ENCODE results near the gene SHISAL1.

The SHISAL1 gene

DNA sequence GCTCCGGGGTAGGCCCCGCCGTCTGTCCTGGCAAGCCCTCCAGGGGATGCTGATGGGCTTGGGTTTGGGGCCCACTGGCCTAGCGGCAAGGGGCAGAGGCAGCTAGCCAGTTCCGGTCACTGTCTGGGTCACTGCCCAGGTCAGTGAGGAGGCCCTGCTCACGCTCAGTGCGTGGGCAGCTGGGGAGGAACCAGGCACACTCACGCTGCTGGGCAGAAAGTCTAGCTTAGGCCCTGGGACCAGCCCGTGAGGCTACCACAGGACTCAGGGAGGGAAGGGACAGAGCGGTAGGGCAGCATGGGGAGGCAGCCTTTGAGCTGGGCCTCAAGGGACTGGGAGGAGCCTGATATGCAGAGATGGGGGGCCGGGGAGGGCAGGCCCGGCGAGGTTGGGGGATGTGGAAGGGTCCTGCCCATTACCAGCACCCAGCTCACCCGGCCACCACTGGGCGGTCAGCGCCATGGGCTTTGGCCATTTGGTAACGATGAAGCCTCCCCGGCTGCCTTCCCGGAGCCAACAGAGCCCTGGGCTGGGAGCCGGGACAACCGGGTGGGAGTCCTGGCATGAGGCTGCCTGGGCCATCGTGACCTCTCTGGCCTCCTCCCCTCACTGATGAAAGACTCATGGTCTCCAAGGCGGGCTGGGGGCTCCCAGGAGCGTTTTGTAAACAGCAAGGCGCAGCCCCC, 14.2 kb downstream of the SHISAL1 start:
- DNase-seq = no peak

DNA sequence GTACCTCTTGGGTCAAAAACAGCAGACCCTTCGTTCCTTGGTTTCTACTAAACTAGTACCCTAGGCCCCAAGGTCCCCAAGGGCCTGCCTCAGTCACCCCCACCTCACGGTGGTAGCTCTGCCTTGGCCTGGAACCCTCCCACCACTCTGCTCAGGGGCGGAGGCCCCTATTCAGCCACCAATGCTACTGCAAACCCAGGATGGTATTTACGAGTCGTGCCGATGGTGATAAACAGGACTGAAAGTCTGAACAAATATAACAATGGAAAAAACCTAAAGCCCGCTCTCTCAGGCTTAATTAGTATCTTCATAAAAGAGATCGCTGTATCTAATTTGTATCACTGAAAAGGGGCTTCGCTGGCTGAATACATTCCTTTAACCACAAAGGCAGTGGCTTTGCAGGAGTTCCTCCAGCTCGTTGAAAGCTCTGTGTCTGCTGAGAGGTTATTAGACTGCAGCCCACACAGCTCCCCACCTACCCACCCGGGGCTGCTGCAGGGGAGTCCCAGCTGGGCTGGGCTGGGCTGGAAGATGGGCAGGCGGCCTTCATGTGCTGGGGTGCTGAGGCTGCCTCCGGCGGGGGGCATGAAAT, 15.2 kb downstream of the SHISAL1 start:
- no peak for DNase-seq

DNA sequence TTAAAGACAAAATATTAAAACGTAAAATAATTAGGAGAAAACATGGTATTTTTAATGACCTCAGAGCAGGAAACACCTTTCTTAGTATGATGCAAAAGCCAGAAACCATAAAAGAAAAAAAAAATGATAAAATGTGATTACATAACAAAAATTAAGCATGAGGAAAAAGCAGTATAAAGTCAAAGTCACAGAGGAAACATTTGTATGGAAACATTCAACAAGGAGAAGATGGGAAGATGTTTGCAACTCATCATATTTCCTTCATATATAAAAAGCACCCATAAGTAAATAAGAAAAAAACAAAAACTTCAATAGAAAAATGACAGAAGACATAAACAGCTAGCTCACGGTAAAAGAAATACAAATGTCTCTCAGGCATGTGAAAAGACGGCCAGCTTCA, 17.3 kb downstream of the SHISAL1 start:
- no peak for DNase-seq

DNA sequence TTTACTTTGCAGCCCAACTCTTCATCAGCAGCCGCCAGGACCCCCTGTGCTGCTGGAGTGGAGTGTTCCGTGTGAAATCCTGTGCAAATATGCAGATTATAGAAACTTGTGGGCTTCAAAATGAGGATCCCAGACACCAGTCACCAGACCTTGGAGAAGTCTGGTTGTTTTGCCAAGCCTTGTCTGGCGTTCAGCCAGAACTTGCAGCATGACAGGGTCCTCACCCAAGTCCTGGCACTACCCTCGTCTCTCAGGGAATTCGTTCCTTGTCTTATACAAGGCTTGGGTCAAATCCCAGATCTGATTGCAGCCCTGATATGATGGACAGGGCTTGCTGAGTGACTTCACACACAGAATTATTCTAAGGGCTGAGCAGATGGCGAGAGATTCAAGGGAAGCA, 18.9 kb downstream of the SHISAL1 start:
- DNase-seq = no peak

DNA sequence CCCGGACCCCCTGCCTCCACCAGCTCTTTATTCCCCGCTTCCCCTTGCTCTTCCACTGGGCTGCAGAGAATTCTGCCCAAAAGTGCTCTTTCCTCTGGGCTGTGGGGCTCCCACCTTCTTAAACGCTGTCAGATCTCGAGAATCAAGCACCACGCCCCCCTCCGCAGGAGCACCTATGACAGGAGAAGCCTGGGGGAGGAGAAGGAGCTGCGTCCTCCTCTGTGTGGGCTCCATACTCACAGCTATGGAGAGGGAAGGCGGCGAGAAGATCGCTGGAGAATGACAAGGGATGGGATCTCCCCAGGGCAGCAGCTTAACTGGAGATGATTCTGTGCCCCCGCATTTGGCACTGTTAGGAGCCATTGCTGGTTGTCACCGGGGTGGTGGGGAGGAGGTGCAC, 19.7 kb downstream of the SHISAL1 start:
- no peak for DNase-seq

DNA sequence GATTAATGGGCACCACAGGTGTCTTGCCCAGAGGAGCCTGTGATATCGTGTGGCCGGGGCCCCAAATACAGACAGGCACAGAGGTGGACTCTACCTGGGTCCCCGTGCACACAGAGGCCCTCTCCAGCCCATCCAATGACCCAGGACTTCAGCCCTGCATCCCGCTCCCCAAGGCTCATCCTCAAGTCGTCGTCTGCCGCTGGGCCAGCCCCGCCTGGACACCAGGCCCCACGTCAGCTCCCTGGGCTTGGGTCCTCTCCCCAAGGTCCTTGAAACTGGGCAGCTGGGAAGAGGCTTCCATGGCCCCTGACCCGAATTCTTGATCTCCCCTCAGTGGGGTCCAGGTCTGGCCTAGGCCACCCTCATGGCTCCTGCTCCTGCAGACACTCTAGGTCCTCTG, 20.2 kb downstream of the SHISAL1 start:
- no peak for DNase-seq

DNA sequence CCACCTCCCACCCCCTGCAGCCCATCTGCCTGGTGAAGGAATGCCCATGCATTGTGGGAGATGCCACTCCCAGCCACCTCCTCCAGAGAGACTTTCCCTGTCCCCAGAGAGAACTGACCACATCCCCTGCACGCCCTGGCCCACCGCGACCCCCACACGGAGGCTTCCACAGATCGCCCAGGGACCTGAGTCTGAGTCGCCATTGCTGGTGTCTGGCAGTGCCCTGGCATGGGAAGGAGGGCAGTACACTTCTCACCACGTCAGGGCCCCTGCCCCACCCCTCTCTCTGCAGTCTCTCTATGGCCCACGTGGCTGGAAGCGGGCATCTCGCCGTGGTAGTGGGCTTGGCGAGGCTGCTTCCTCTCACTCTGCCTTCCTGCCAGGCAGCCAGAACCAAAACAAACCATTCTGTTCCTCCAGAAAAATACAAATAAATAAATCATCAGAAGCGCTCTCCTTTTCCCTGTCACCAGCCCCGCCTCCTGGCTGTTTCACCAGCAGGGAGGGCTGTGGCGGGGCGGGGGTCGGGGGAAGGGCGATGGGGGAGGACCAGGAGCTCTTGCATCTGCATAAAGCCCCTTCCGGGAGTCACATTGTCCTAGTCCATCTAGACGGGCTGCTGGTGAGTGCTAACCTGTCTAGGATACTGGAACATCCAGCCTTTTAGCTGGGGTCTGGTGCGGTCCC, 20.9 kb downstream of the SHISAL1 start:
- DNase-seq = no peak

DNA sequence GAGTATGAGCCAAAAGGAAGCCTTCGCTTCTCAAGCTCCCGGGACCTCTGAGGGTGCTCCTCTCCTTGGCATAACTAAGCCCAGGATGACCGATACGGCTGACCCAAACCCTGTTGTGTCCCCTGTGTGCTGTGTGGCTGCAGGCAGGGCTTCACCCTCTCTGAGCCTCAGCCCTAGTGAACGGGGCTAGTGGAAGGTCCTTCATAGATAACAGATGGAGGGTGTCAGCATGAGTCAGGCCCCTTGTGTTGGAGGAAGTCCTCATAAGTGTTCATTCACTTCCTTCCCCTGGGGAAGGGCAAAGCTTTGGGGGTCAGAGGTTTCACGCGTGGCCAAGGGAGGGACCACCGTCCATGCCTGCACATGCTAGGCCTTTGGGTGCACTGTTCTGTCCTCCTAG, 21.5 kb downstream of the SHISAL1 start:
- DNase-seq = peak; percentile 27 to 60 (median 52)

DNA sequence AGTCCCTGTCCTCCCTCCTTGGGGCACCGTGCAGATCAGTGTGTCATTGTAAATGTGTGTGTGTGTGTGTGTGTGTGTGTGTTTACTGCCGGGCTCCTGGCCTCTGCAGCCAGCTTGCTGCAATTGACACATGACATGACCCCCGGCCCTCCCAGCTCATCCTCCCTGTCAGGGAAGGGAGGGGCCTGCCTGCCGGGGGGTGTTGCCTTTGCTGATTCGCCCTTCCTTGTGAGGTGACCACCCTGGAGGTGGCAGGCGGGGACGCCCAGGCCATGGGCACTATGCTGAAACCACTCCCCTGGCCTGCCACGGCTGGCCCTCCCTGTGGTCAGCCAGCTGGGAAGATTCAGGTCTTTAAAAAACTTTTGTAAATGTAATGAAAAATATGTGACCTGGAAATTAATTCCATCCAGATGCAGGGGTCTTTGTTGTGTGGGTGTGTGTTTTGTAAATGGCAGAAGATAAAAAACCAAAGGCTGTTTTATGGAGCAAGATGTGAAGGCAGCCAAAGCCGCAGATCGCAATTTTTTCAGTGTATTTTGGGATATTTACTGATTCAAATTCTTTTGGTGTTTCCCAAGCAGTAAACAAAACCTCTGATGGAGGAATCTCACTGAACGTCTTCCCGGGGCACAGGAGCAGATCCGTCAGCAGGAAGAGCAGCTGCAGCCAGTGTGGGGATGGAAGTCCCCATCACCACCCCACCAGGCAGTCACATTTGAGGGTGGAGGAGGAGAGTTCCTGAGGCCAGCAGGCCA, 23.2 kb downstream of the SHISAL1 start:
- DNase-seq = no peak

DNA sequence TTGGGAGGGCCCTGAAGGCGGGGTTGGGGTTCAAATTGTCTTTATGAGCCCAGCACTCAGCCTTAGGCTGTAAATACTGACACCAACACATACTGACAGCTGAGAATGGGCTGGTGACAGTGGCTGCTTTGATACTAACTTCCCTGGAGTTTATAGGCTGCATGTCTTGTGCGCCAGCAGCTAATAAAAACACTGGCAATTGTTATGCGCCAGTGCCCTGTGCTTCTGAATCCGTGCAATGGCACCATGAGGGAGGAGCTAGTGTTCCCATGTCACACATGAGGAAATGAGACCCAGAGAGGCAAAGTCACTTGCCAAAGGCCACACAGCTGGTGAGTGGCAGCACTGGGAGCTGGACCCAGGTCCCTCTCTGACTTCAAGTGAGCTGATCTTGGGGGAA, 23.8 kb downstream of the SHISAL1 start:
- no peak for DNase-seq

DNA sequence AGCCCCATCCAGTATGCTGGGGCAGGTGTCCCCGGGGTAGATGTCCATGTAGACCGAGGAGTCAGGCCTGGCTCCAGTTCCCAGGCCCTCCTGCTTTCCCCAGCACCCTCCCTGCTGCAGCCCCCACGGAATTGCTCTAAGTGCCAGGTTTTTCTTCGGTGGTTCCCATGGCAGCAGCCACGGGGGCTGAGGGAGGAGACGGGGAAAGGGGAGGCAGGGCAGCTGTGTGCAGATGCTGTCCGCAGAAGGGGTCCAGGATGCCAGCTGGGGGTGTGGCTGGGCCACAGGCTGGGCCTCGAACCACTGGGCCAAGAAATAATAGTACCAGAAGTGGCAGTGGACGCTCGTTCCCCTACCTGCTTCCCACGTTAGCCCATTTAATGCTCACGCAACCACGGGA, 25.0 kb downstream of the SHISAL1 start:
- no peak for DNase-seq

DNA sequence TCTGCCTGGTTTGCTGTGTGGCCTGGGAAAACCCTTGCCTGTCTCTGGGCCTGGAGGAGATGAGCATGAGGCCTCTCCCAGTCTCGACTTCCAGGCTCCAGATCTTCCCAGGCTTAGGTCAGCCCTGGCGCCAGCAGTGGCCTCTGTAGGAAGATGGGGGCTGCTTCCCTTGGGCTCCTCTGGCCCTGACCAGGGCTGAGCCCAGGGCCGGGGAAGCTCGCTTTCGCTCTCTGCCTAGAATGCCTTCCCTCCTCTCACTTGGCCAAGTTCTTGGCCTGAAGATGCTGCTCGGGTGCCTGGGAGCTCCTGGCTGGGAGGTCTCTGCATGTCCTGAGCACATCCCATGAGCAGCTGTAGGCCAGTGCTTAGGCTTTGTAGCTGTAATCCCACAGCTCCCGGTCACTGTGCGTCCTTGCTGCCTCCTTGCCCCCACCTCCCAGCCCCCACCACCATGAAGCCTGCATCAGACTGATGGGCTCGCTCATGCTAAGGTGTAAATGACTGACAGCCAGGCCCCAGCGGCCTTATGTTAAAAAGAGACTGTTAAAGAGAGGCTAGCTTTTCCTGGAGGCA, 25.5 kb downstream of the SHISAL1 start:
- DNase-seq = no peak

DNA sequence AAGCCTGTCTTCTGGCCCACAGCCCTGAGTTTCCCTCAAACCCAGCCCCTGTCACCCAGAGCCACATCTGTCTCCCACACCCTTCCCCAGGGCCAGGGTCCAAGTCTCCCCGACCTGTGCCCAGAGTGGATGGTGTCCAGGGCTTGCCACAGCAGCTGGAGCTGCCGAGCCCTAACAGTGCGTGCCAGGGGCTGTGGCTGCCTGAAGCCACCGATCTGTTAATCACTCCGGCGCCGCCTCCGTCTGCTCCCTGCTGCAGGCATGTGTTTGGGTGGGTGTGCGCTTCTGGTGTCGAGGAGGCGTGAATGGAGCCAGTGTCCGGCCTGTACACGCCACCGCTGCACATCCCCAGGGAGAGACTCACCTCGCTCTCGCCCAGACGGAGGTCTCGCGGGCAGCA, 26.1 kb downstream of the SHISAL1 start:
- no peak for DNase-seq

DNA sequence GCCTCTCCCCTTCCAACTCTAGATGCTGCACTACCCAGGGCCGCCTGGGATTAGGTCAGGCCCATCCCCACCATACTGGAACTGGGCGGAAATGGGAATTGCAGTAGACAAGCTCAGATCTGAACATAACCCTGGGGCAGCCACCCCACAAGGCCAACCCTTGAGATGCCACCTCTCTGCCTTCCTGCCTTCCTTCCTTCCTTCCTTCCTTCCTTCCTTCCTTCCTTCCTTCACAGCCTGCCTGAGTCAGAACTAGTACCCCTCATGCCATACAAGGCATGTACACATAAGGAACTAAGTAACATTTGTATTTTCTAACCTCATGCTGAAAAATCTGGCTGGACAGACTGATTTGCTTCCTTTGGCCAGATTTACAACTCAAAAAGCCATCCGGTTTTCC, 28.0 kb downstream of the SHISAL1 start:
- no peak for DNase-seq

DNA sequence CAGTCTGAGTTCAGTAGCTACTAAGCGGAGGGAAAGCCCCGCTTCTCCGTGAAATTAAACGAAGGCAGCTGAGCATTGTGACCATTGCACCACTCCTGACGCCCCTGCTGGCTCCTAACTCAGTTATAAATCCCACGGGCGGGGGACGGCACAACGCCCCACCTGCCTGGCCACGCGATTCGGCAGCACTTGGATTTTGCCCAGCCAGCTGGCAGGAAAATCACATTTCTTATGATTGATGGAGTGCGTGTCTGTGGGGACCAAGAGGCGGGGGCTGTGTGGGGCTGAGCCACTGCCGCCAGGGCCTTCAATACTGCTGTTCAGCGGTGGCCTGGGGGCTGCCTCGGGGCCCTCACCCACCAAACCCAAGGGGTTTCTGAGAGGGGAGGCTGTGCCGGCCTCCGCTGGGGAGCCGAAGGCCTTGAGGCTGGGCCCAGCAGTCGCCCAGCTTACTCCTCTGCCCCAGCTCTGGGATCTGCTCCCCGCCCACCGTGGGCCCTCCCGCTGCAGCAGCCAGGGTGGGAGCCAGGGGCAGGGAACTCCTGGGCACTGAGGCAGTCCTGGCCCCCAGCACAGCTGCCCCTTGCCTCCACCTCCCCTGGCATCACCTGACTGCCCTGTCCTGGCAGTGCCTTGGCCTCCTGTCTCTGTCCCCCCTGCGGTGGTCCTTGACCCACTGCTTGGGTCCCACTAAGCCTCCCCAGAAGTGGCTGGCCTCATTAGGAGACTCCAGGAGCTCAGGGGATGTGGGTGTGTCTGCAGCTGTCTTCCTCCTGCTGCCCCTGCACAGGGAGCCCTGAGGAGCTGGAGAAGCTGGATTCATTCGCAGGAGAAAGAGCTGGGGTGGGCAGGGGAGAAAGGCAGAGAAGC, 30.7 kb downstream of the SHISAL1 start:
- DNase-seq = no peak

DNA sequence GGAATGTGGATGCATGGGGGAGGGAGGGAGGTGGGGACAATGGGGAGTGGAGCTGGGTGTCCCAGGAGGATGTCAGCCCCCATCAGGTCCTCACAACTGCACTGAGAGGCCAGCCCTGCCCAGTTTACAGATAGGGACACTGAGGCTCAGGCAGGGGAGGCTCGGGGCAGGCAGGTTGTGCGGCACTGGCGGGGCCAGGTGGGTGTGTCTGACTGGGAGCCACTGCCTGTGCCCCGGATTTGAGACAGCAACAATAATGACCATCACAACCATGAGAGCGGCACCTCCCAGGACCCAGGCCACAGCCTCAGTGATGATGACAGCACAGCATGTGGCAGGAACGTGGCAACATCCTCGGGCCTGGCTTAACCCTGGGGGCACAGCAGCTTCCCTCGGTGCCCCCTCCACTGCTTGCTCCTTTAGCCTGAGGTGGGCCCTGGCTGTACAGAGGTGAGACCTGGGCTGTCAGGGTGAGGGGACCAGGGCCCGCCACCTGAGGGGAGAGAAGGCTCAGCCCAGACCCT, 32.0 kb downstream of the SHISAL1 start:
- DNase-seq = no peak

DNA sequence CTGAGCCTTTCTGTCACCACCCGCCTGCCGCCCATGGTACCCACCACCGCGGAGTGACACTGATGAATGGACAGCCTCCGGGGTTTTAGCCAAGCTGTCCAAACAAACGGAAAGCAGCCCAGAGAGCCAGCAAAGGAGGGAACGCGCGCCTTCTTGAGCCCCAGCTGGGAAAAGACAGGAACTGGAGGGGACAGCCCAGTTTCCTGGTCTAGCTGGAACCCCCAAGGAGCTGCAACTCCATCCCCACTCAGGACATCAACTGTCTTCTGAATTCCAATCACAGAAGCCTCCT, 33.7 kb downstream of the SHISAL1 start:
- no peak for DNase-seq

DNA sequence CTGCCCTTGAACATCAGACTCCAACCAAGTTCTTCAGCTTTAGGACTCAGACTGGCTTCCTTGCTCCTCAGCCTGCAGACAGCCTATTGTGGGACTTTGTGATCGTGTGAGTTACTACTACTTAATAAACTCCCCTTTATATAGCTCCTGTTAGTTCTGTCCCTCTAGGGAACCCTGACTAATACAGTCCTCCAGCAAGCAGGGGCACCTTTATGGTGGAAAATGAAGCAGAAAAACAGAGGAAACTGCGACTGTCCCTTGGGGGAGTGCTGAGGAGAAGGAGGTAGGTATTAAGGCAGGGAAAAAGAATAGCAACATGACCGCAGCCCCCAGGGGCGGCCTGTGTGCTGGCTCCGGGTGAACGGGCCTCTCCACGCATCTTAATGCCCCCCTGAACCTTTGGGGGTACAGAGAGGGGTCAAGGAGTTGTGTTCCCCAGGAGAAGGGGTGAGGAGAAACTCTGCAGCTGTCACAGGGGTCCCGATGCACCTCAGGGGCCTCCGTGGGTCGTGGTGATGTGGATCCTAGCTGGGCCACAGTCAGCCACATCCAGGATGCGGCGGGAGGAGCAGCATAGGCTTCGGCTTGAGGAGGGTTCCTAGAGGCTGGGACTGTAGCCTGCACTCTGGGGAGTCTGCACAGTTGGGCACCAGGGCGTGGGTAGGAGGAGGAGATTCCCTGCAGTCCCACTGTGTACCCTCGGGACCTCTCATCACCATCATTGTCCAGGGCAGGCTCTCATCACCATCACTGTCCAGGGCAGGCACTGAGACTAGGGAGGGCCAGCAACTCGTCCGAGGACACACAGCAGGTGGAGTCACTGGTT, 34.3 kb downstream of the SHISAL1 start:
- no peak for DNase-seq

DNA sequence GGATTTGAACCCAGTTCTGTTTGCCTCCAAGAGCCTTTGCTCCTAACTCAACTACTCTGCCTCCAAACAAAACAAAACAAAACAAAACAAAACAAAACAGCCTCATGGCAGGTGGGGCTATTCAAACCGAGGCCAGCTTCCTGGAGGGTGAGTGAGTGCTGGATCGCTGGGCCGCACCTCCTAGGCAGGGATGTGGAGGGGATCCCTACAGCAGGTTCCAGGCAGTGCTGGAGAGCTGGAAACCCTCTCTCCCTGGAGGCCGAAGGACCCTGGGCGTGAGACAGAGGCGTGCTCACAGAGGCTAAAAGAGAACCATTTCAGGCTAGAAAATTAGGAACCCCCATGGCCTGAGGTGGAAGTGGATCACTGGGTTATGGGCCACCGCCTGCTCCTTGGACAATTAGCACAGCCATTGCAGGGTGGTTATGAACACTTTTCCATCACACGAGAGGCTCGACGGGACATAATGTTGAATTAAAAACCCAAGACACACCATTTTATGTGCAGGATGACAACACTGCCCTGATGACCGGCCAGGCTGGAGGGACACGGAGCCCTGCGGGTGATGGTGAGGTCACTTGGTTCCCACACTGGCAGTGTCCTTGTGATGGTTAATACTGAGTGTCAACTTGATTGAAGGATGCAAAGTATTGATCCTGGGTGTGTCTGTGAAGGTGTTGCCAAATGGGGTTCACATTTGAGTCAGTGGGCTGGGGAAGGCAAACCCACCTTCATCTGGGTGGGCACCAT, 35.2 kb downstream of the SHISAL1 start:
- no peak for DNase-seq

DNA sequence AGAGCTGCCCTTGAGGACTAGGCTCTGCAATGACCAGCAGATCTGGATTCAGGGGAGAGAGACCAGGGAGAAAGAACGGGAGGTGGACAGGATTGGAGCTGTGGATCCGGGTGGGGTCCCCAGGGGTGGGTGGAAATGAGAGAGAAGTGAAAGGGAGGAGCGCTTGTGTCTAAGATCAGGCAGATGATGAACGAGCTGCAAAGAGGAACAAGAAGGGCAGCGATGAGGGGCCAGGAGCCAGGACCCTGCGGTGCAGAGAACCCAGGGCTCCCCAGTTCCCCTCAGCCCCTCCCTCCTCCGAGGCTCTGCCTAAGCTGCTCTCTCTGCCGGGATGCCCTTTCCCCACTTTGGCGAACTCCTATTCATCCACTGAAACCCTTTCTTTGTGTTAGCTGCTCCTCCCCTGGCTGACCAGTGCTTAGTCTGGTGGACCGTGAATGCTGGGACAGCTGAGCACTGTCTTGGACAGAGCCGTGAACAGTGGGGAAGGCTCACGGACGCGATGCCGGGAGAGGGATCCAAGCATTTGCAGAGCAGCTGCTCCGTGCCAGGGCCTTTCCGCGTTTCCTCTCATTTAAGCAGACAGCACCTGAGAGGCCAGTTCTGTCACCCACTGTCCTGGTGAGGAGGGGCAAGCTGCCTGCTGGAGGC, 35.9 kb downstream of the SHISAL1 start:
- no peak for DNase-seq
